Measurements from ENCODE around the gene STAG1.
"Not testable (repeated sequence)": the region's sequence is repeated elsewhere in the genome, so short reads cannot be mapped to it uniquely, and the experiment has no call there.

Gene STAG1

DNA sequence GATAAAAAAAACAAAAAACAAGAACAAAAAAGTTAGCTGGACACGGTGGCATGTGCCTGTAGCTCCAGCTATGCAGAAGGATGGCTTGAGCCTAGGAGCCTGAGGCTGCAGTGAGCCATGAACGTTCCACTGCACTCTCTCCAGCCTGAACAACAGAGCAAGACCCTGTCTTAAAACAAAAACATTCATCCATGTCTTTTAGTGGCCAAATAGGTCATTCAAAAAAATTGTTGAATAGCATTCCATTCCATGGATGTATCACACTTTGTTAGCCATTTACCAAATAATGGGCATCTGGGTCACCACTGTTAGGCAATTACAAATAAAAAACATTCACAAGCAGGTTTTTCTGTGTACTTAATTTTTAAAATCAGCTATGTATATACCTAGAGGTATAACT, 139.7 kb downstream of the STAG1 start:
- Histone ChIP-seq H3K4me1 (ENCODE audit: control insufficient read depth, insufficient read depth, low read length) (no peaks in the 10 kb centered on the region), H3K36me3 (ENCODE audit: control insufficient read depth in 2 of 2, insufficient read depth in 1 of 2, low read length in 2 of 2) (no peaks in the 10 kb centered on the region; a peak in 1 of 3 replicates), H3K9me3 (ENCODE audit: control insufficient read depth, insufficient read depth, low read depth, low read length) (no peaks in the 10 kb centered on the region), H3K4me3 (ENCODE audit: low read depth, low read length) (no peak overlapping the region), H3K27ac (ENCODE audit: extremely low read depth, low read depth, low read length) (no peak overlapping the region)
- POLR2A ChIA-PET, result no interaction called here
- CTCF ChIA-PET, result interaction anchor here (0.6 kb wide), 2 partner anchors 51 to 126 kb away, joined by 3 to 4 read pairs; no protein-coding TSS in a partner anchor
- TF ChIP-seq ZNF341 (tag by site-specific recombination; IDR thresholded peaks at IDR 0.05; ENCODE audit: low read depth) (no peak), ZNF335 (tag by site-specific recombination; conservative IDR thresholded peaks at IDR 0.05) (no peak), GLIS2 (tag by site-specific recombination; IDR thresholded peaks at IDR 0.05) (no peak), ZNF2 (tag by site-specific recombination; IDR thresholded peaks at IDR 0.05) (no peak), ZNF626 (tag by site-specific recombination; IDR thresholded peaks at IDR 0.05) (no peak), ZNF548 (tag by site-specific recombination; IDR thresholded peaks at IDR 0.05) (no peak), ZNF561 (tag by site-specific recombination; IDR thresholded peaks at IDR 0.05; ENCODE audit: borderline replicate concordance) (no peak), ZNF843 (tag by site-specific recombination; IDR thresholded peaks at IDR 0.05) (no peak), ZNF544 (tag by site-specific recombination; IDR thresholded peaks at IDR 0.05) (no peak), ZNF433 (tag by site-specific recombination; IDR thresholded peaks at IDR 0.05; ENCODE audit: low read depth) (no peak), ZNF366 (tag by site-specific recombination; conservative IDR thresholded peaks at IDR 0.05) (no peak), ZNF157 (tag by site-specific recombination; IDR thresholded peaks at IDR 0.05) (no peak), FEZF1 (tag by site-specific recombination; IDR thresholded peaks at IDR 0.05) (no peak)
- TF ChIP-seq, protein P1, sequence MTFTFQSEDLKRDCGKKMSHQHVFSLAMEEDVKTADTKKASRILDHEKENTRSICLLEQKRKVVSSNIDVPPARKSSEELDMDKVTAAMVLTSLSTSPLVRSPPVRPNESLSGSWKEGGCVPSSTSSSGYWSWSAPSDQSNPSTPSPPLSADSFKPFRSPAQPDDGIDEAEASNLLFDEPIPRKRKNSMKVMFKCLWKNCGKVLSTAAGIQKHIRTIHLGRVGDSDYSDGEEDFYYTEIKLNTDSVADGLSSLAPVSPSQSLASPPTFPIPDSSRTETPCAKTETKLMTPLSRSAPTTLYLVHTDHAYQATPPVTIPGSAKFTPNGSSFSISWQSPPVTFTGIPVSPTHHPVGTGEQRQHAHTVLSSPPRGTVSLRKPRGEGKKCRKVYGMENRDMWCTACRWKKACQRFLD (tag by site-specific recombination; IDR thresholded peaks at IDR 0.05), result no peak

DNA sequence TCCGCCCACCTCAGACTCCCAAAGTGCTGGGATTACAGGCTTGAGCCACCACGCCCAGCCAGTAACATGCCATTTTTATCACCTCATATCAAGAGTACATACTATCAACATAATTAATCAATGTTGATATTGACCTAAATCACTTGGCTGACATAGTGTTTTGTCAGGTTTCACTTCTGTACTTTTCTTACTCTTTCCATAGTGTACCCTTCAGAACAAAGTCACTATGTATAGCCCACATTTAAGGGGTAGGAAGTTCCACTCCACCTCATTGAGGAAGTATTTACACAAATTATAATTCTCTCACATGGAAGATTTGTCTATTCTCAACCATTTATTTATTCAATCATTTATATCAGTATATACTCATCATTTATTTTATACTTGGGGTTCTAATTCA, 145.2 kb downstream of the STAG1 start:
- no peaks in the 10 kb centered on the region; a peak in 1 of 3 replicates for H3K36me3 ChIP-seq (ENCODE audit: control insufficient read depth in 2 of 2, insufficient read depth in 1 of 2, low read length in 2 of 2)
- no peak overlapping the region for H3K27ac ChIP-seq (ENCODE audit: extremely low read depth, low read depth, low read length)
- TF ChIP-seq ZNF394 (tag by site-specific recombination; IDR thresholded peaks at IDR 0.05; ENCODE audit: borderline replicate concordance) (no peak), ZNF555 (tag by site-specific recombination; conservative IDR thresholded peaks at IDR 0.05) (no peak), ZNF548 (tag by site-specific recombination; IDR thresholded peaks at IDR 0.05) (no peak), YY1 (tag by site-specific recombination; IDR thresholded peaks at IDR 0.05) (no peak), TCF7L2 (IDR thresholded peaks at IDR 0.05; ENCODE audit: borderline replicate concordance, low read depth, low read length) (no peak), ZSCAN16 (tag by site-specific recombination; IDR thresholded peaks at IDR 0.05) (no peak), KLF16 (tag by site-specific recombination; IDR thresholded peaks at IDR 0.05) (no peak), SP3 (tag by site-specific recombination; IDR thresholded peaks at IDR 0.05) (no peak)
- no peak overlapping the region for H3K4me3 ChIP-seq (ENCODE audit: low read depth, low read length)
- no peaks in the 10 kb centered on the region for H3K9me3 ChIP-seq (ENCODE audit: control insufficient read depth, insufficient read depth, low read depth, low read length)
- POLR2A ChIA-PET, result no interaction called here
- no peaks in the 10 kb centered on the region for H3K4me1 ChIP-seq (ENCODE audit: control insufficient read depth, insufficient read depth, low read length)
- CTCF ChIA-PET, result no interaction called here

DNA sequence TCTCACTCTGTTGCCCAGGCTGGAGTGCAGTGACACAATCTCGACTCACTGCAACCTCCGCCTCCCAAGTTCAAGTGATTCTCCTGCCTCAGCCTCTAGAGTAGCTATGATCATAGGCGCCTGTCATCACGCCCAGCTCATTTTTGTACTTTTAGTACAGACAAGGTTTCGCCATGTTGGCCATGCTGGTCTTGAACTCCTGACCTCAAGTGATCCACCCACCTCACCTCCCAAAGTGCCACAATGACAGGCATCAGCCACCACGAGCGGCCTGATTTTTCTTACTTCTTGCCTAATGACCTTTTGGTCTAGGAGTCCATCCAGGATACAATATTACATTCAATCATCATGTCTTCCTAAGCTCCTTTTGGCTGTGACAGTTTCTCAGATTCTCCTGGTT, 146.0 kb downstream of the STAG1 start:
- H3K4me1 ChIP-seq (ENCODE audit: control insufficient read depth, insufficient read depth, low read length); POLR2A ChIA-PET; H3K4me3 ChIP-seq (ENCODE audit: low read depth, low read length); H3K9me3 ChIP-seq (ENCODE audit: control insufficient read depth, insufficient read depth, low read depth, low read length); H3K27ac ChIP-seq (ENCODE audit: extremely low read depth, low read depth, low read length); H3K36me3 ChIP-seq (ENCODE audit: control insufficient read depth in 2 of 2, insufficient read depth in 1 of 2, low read length in 2 of 2): not testable (repeated sequence)
- CTCF ChIA-PET, result interaction anchor here (0.6 kb wide), 2 partner anchors 11 to 146 kb away, joined by 3 read pairs; partner anchors contain the start of gene STAG1
- TF ChIP-seq ZNF121 (tag by site-specific recombination; IDR thresholded peaks at IDR 0.05), result 0 out of 2 replicates have a peak, but pooled peaks have one; percentile 11
